Measurements from ENCODE around the gene SLC22A23. TPM values are rescaled to one million over a fixed set of nuclear protein-coding genes. Genes with fewer than 3 reads are reported as not detected.

Gene SLC22A23
- total RNA-seq, 2 experiments from 2014 or later: 0.90 to 1.0 TPM

- intact Hi-C loops (cut with micrococcal nuclease): no loop called here
- no peak overlapping the region for H3K4me3 Mint-ChIP-seq
- H3K27me3 Mint-ChIP-seq: peaks cover 50% of the 10 kb centered on the region
- H3K9me3 Mint-ChIP-seq: peaks cover 5% of the 10 kb centered on the region
- ChIA-PET POLR2A (no interaction called here), CTCF (interaction anchor here (1.7 kb wide), 1 partner anchor 25 kb away, joined by 5 read pairs; no protein-coding TSS in a partner anchor)
- peaks cover 35% of the 10 kb centered on the region for H3K4me1 Mint-ChIP-seq (ENCODE audit: low read depth)
- H3K27ac Mint-ChIP-seq: no peak overlapping the region
- no peak for DNase-seq
- H3K36me3 Mint-ChIP-seq: no peaks in the 10 kb centered on the region
These were observed 230.8 kb downstream of the SLC22A23 start for GRCh38 chr6:3226042-3226441.

GRCh38 chr6:3222506-3223038 lies 234.3 kb downstream of the SLC22A23 start:
- Mint-ChIP-seq H3K4me1 (ENCODE audit: low read depth) (peaks cover 8% of the 10 kb centered on the region), H3K27ac (no peak overlapping the region), H3K27me3 (peaks cover 41% of the 10 kb centered on the region), H3K4me3 (no peak overlapping the region), H3K36me3 (no peaks in the 10 kb centered on the region), H3K9me3 (peaks cover 5% of the 10 kb centered on the region)
- ChIA-PET POLR2A (no interaction called here), CTCF (interaction anchor here (2.2 kb wide), 1 partner anchor 29 kb away, joined by 6 read pairs; no protein-coding TSS in a partner anchor)
- intact Hi-C loops (cut with micrococcal nuclease): no loop called here
- no peak for DNase-seq

GRCh38 chr6:3221578-3221977 lies 235.3 kb downstream of the SLC22A23 start:
- Mint-ChIP-seq H3K9me3 (peaks cover 5% of the 10 kb centered on the region), H3K36me3 (no peaks in the 10 kb centered on the region), H3K27me3 (peaks cover 35% of the 10 kb centered on the region), H3K27ac (no peak overlapping the region), H3K4me3 (no peak overlapping the region), H3K4me1 (ENCODE audit: low read depth) (peaks cover 2% of the 10 kb centered on the region)
- CTCF ChIA-PET: interaction anchor here (2.3 kb wide), 1 partner anchor 30 kb away, joined by 5 read pairs; no protein-coding TSS in a partner anchor
- DNase-seq: no peak
- POLR2A ChIA-PET: no interaction called here
- intact Hi-C loops (cut with micrococcal nuclease): no loop called here

GRCh38 chr6:3220366-3220765 lies 236.5 kb downstream of the SLC22A23 start:
- intact Hi-C loops (cut with micrococcal nuclease): no loop called here
- POLR2A ChIA-PET: no interaction called here
- Mint-ChIP-seq H3K9me3 (peaks cover 5% of the 10 kb centered on the region), H3K36me3 (no peaks in the 10 kb centered on the region), H3K27me3 (peaks cover 34% of the 10 kb centered on the region), H3K4me1 (ENCODE audit: low read depth) (no peaks in the 10 kb centered on the region), H3K27ac (no peak overlapping the region), H3K4me3 (no peak overlapping the region)
- no peak for DNase-seq
- CTCF ChIA-PET: interaction anchor here (0.7 to 2.3 kb wide), 2 partner anchors 31 to 42 kb away, joined by 3 to 5 read pairs; no protein-coding TSS in a partner anchor

Other genes starting within 250 kb of the SLC22A23 start
- under 1 TPM in 1 of 2 experiments, not detected in 1; 0.29 TPM for gene TUBB2B, start 229.4 kb downstream of the SLC22A23 start, total RNA-seq
- gene PSMG4, start 198.1 kb downstream of the SLC22A23 start, total RNA-seq: 10 to 100 TPM; 24.2 to 25.2 TPM

Data from activated CD4-positive, alpha-beta memory T cell treated with anti-CD3 and anti-CD28 coated beads for 36 hours (primary cell).